ENCODE data around the gene TGDS. TPM values are rescaled to one million over a fixed set of nuclear protein-coding genes. Genes with fewer than 3 reads are reported as not detected.

Gene TGDS
- total RNA-seq, 1 donor from 2014 or later: 12.9 TPM

DNA sequence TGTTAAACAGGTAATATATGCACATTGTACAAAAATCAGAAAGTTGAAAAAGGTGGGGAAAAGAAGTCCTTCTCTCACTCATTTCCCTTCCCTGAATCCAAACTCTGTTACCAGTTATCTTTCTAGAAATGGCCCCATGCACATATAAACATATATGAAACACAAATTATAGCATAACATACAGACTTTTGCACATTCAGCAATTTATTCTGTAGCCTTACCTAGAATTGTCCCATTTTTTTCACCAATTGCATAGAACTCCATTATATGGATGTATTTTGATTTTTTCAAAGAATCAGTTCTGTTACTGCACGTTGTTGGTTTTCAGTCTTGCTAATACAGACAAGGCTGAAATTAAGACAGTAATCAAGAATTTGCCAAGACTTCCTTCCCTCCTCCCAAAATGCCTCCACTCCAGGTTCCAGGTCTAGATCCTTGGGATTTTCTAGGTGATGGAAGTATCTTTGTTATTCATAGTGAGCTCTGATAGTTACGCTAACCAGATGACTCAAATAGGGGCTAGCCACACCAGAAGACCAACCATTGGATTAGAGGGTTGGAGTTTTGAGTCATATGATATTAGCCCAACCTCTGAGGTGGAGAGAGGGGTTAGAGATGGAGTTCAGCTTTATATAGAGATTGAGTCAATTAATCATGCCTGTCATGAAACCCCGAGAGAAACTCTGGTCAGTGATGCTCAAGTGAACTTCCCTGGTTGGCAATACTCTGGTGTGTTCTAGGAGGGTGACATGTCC is 36.5 kb upstream of the TGDS start:
- DNase-seq (ENCODE audit: low spot score, unreplicated experiment): no peak
- Mint-ChIP-seq H3K4me3 (ENCODE audit: low read depth) (no peak overlapping the region), H3K4me1 (ENCODE audit: low read depth) (no peaks in the 10 kb centered on the region), H3K27ac (no peak overlapping the region), H3K36me3 (ENCODE audit: insufficient read depth) (peaks cover 2% of the 10 kb centered on the region), H3K27me3 (no peaks in the 10 kb centered on the region), H3K9me3 (ENCODE audit: low read depth) (no peaks in the 10 kb centered on the region)
- TF ChIP-seq, protein P1, sequence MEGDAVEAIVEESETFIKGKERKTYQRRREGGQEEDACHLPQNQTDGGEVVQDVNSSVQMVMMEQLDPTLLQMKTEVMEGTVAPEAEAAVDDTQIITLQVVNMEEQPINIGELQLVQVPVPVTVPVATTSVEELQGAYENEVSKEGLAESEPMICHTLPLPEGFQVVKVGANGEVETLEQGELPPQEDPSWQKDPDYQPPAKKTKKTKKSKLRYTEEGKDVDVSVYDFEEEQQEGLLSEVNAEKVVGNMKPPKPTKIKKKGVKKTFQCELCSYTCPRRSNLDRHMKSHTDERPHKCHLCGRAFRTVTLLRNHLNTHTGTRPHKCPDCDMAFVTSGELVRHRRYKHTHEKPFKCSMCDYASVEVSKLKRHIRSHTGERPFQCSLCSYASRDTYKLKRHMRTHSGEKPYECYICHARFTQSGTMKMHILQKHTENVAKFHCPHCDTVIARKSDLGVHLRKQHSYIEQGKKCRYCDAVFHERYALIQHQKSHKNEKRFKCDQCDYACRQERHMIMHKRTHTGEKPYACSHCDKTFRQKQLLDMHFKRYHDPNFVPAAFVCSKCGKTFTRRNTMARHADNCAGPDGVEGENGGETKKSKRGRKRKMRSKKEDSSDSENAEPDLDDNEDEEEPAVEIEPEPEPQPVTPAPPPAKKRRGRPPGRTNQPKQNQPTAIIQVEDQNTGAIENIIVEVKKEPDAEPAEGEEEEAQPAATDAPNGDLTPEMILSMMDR (IDR thresholded peaks at IDR 0.05; ENCODE audit: unreplicated experiment): no peak

DNA sequence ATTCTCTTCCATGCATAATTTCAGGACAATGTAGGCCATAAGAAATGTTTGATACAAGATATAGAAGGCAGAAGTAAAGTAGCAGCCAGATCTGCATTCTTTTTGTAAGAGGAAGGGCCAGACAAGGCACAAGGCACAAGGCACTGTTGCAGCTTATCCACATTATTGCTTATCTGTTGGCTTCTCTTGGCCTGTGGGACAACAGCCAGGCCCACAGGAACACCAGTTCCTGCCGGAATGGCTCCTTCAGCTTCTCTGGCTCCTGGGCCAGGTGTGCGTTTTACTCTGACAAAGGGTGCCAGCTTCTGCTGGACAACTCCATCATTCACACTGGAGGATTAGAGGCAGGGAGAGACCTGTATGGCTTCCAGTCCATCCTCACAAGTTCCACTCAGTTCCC is 34.9 kb upstream of the TGDS start:
- DNase-seq (ENCODE audit: low spot score, unreplicated experiment): no peak
- H3K27me3 Mint-ChIP-seq: no peaks in the 10 kb centered on the region
- TF ChIP-seq, protein P1 (IDR thresholded peaks at IDR 0.05; ENCODE audit: unreplicated experiment): no peak
- H3K36me3 Mint-ChIP-seq (ENCODE audit: insufficient read depth): peaks cover 6% of the 10 kb centered on the region
- H3K4me1 Mint-ChIP-seq (ENCODE audit: low read depth): no peaks in the 10 kb centered on the region
- H3K9me3 Mint-ChIP-seq (ENCODE audit: low read depth): no peaks in the 10 kb centered on the region
- no peak overlapping the region for H3K4me3 Mint-ChIP-seq (ENCODE audit: low read depth)
- H3K27ac Mint-ChIP-seq: no peak overlapping the region

DNA sequence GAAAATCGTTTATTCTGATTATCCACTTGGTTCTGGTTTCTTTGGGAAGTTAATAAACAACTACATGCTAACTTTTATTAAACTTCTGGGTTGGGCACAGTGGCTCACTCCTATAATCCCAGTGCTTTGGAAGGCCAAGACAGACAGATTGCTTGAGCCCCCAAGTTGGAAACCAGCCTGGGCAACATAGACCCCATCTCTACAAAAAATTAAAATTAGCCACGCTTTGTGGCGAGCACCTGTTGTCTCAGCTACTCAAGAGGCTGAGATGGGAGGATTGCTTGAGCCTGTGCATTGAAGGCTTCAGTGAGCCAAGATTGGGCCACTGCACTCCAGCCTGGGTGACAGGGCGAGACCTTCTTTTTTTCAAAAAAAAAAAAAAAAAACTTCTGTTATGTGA is 27.4 kb upstream of the TGDS start:
- Mint-ChIP-seq H3K4me3 (ENCODE audit: low read depth) (no peak overlapping the region), H3K27me3 (no peaks in the 10 kb centered on the region), H3K9me3 (ENCODE audit: low read depth) (no peaks in the 10 kb centered on the region), H3K4me1 (ENCODE audit: low read depth) (no peaks in the 10 kb centered on the region), H3K27ac (no peak overlapping the region), H3K36me3 (ENCODE audit: insufficient read depth) (peaks cover 19% of the 10 kb centered on the region)
- DNase-seq (ENCODE audit: low spot score, unreplicated experiment): no peak
- TF ChIP-seq, protein P1 (IDR thresholded peaks at IDR 0.05; ENCODE audit: unreplicated experiment): no peak

GRCh38 chr13:94622344-94622743 is 26.4 kb upstream of the TGDS start:
- Mint-ChIP-seq H3K36me3 (ENCODE audit: insufficient read depth) (peaks cover 19% of the 10 kb centered on the region), H3K9me3 (ENCODE audit: low read depth) (no peaks in the 10 kb centered on the region), H3K27me3 (no peaks in the 10 kb centered on the region), H3K4me3 (ENCODE audit: low read depth) (no peak overlapping the region), H3K27ac (no peak overlapping the region), H3K4me1 (ENCODE audit: low read depth) (no peaks in the 10 kb centered on the region)
- DNase-seq (ENCODE audit: low spot score, unreplicated experiment): no peak
- TF ChIP-seq, protein P1 (IDR thresholded peaks at IDR 0.05; ENCODE audit: unreplicated experiment): no peak

GRCh38 chr13:94620286-94620896 is 24.4 kb upstream of the TGDS start:
- TF ChIP-seq, protein P1 (IDR thresholded peaks at IDR 0.05; ENCODE audit: unreplicated experiment): peak; percentile 92
- no peak for DNase-seq (ENCODE audit: low spot score, unreplicated experiment)
- Mint-ChIP-seq H3K9me3 (ENCODE audit: low read depth) (no peaks in the 10 kb centered on the region), H3K27me3 (no peaks in the 10 kb centered on the region), H3K27ac (no peak overlapping the region), H3K4me3 (ENCODE audit: low read depth) (no peak overlapping the region), H3K36me3 (ENCODE audit: insufficient read depth) (peaks cover 15% of the 10 kb centered on the region), H3K4me1 (ENCODE audit: low read depth) (no peaks in the 10 kb centered on the region)
